GM18861 (cell line): ENCODE measurements around the gene ASPRV1.

Experiments
- ATAC-seq: cut with Tn5 transposase; IDR thresholded peaks from one replicate; pipeline ENCODE4 v1.9.1; 2021; ENCODE audit not compliant: unreplicated experiment

ASPRV1 gene

DNA sequence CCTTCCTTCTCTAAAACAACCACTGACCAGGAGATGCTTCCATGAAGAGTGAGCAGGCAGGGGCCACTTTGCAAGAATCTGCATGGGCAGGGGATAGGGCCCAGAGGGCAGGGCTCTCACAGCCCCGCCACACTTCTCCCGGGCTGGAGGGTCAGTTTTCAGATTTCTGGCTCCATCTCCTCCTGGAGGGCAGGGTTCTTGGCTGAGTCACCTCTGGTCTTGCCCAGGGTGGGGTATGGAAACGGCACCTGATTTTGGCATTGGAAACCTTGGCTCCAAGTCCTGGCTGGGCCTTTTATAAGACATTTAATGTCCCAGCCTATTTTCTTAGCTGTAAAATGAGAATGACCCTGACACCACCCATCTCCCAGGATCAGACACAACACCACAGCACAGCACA lies 27.6 kb upstream of the ASPRV1 start:
- no peak for ATAC-seq

DNA sequence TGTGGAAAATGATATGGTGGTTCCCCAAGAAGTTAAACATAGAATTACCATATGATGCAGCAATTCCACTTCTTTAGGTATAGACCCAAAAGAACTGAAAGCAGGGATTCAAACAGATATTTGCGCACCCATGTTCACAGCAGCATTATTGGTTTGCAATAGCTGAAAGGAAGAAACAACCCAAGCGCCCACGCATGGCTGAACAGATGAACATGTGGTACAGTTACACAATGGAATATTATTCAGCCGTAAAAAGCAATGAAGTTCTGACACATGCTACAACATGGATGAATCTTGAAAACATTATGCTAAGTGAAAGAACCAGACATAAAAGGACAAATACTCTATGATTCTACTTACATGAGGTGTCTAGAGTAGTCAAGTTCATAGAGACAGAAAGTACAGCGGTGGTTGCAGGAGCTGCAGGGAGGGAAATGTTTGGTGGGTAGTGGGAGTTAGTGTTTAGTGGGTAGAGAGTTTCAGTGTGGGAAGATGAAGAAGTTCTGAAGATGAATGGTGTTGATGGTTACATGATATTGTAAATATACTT lies 26.7 kb upstream of the ASPRV1 start:
- no peak for ATAC-seq

DNA sequence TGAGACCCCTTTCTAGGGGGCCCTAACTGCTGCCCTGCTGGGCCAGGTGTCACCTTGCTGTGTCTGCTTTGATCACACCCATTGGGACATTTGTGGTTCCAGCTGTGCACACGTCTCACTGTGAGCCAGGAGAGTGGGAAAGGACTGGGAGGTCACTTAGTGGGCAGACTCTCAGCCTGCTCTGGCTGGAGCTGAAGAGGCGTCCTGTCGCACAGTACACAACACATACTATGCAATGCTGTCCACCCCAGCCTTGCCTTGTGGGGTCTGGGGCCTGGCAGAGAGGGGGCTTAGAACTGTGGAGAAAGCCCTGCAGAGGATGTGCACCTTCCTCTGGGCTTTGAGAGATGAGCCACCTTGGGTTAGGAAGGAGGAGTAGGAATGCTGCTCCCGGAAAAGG lies 25.3 kb upstream of the ASPRV1 start:
- no peak for ATAC-seq

DNA sequence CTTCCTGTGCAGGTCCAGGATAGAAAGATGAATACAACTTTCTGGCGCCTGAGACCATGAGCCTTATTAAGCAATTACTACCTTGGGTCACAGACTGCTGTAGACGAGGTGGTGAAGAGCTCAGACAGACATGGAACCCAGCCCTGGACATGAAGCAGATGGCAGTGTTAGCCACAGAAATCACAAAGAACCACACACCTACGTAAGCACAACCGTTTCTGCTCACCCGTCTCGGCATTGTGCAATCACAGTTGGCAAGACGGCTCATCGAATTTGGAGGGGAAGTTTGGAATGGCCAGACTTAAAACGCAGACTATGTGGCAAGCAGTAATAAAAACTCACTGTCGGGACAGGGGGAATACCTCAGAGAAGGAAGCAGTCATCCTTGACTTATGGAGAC lies 24.3 kb upstream of the ASPRV1 start:
- no peak for ATAC-seq

DNA sequence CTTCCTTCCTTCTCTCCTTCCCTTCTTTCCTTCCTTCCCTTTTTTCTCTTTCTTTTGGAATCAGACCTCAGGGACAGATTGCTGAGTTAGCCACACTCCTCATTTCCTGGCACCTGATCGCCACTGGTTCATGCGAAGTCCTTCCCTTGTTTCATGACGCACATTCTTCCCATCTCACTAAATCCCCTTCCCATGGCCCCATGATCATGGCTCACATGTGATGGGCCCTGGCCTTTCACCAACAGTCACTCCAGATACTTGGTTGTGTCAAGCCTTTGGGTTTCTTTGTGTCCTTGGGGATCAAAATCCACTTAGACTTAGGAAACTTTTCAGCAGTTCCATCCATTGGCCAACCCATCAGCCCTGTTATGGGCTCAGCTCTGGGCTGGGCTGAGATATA lies 23.8 kb upstream of the ASPRV1 start:
- no peak for ATAC-seq

DNA sequence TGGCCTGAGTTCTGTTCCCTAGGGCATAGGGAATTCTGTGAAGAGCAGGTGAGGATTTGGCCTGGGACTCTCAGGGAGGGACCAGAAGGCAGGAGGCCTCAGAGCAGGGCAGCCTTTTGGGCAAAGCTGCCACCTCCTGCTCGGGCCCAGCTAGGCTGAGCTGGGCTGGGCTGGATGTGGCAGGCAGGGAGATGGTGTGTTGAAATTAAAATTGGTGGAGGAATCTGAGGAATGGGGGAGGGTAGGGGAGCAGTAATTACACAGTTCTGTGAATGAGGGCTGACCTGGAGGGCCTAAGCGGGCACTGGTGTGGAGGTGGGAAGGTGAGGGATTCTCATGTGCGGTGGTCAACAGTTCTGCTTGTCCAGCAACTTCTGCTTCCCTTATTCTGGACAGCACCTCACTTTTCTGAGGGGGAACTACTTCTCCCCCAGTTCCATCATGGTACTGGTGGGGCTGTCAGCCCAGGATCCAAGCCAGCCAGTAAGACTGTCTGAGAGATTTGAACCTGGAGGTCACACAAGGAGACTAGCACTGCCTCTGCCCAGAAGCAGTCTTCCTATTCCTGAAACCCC lies 22.0 kb upstream of the ASPRV1 start:
- ATAC-seq = no peak

DNA sequence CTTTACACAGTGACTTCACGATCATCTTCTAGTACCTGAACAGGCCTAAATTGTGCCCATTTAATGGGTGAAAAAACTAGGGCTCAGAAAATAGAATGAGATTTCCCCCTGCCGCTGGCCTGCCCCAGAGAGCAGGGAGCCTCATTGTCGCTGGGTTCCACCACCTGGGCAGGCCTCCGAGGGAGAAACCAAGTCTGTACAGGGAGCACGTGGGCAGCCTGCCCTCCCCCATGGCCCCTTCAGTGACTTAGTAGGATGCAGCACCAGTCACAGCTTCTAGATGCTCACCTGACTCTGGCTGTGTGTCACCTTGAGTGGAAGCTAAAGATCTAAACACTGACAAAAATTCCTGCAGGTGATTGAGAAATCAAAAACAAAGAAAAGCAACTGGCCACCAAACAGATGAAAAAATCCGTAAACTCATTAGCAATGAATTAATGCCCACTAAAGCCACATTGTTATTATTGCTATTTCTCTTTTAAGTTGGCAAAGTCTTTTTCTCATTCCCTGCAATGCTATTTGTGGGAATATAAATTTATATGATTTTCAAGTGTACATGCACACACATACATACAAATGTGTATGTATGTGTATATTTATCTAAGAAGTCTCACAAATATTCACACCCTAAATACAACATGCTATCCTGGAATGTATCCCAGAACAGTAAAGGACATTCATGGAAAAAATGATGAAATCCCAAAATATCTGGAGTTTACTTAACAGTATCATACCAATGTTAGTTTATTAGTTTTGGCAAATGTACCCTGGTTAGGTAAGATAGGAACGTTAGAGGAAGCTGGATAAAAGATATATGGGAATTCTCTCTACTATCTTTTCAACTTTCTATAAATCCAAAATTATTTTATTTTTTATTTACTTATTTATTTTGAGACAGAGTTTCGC lies 18.7 kb upstream of the ASPRV1 start:
- no peak for ATAC-seq

DNA sequence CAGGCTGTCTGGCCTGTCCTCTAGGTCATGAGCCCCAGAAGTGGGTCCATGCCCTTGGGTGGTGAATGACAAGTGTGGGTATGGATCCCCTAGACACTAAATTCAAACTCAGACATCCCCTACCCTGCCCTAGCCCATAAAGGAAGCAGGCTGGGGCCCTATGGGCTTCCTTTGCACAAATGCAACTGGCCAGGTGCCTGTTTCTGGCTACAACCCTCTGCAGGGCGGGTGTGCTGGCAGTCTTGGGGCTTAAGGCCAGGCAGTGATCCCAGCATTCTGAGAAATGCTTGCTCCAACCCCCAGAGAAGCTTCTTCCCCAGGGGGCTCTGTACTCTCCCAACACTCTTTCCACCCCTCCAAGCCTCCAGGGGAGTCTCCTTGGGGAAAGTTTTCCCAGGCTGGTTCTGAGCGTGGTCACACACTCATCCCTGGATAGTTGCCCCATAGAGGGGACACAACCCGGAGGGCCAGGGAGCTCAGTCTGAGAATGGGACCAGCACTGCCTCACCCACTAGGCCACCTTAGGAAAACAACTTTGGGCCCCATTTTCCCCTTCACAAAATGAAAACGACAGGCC lies 16.6 kb upstream of the ASPRV1 start:
- ATAC-seq = no peak

DNA sequence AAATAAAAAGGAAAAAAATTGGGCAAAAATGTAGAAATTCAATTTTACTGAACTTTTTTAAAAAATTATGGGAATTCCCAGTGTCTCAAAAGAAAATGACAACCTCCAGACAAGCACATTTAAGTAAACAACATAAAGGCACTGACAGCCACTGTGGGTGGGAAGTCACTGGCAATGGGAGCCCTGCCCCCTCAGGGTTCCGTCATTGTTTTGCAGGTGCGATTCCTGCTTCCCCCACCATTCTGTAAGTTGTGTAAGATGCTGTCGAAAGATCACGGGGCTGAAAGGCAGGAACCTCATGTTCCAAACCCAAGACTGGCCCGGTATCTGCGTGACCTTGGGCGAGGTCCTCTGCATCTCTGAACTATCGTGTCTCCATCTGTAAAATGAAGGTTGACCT lies 15.8 kb upstream of the ASPRV1 start:
- ATAC-seq = no peak

DNA sequence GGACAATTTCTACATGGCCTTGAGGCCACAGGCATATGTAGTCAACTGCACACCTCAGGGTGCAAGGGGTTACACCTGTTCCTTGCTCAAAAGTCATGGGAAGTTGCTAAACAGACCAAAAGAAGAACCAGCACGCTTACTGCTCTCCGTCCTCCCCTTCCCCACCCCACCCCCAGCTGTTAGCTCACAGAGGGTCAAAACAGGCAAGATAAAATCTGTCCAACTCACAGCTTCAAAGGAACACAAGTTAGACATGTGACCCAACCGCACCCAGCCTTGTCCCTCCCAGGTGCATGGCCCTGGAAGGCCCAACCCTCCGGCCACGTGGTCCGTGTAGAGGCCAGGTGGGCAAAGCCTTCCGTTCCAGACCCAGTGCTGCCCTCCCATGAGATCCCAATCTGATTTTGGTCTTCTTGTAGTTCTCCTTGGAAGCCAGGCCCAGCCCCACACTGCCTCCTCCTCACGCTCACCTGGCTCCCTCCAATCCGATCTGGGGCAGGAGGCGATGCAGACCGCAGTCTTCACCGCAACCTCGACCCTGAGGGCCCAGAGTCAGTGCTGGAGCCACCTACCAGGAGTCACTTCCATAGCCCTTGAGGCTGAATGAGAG lies 14.5 kb upstream of the ASPRV1 start:
- ATAC-seq = no peak

DNA sequence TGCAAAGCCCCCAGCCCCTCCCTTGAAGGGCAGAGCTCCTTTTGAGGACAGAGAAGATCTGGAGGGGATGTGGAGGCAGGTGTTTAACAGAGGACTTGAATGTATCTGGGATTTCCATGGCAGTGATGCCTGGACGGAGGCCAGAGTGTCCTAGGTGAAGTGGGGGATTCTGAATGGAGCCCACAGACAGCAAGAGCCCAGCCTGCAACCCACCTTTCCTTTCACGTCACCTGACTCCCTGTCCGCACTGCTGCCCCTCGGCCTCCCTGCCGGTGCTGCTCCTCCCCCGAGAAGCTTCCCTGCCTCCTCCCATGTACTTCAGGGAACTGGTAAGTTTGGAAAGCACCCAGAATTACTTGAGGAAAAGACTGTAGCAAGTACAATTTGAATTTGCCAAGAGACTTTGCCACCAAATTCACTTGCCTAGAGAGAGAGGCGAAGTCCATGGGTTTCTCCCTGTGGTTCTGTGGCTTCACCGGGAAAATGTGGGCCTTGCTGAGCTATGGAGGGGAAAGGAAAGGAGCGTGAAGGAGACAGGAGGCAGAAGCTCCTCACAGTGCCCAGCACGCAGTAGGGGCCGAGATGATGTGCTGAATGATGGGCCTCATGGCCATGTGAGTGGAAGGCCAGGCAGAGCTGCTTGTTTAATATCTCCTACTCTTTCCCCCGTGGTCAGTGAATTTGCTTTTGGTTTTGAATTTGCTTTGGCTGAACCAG lies 13.9 kb upstream of the ASPRV1 start:
- no peak for ATAC-seq

DNA sequence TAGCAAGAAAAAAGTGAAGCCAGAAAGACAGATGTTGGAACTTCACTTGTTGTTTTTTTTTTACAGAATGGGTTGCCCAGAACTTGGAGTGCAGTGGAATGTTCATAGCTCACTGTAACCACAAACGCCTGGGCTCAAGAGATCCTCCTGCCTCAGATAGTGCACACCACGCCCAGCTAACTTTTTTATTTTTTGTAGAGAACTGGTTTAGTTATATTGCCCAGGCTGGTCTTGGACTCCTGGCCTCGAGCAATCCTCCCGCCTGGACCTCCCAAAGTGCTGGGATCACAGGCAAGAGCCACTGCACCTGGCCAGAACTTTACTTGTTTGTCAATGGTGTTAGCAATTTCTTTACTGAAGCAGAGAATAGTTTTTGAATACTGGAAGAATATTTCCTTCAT lies 11.9 kb upstream of the ASPRV1 start:
- no peak for ATAC-seq

DNA sequence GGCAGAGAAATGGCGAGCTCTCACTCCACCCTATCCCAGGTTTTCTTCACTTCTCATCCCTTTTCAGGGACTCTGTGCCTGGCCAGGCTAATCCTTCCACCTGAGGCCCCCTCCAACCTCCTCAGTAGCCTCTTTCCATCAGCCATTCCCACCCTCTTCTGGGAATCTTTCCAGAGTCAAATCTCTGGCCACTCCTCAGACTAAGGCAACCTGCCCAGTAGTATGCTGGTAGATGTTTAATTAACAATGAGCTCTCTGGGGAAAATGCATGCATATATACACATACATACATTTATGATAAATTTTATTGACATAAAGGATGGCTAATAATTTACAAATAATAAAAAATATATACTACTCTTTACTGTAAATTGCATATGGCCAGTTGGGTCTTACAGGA lies 11.4 kb upstream of the ASPRV1 start:
- ATAC-seq = no peak

DNA sequence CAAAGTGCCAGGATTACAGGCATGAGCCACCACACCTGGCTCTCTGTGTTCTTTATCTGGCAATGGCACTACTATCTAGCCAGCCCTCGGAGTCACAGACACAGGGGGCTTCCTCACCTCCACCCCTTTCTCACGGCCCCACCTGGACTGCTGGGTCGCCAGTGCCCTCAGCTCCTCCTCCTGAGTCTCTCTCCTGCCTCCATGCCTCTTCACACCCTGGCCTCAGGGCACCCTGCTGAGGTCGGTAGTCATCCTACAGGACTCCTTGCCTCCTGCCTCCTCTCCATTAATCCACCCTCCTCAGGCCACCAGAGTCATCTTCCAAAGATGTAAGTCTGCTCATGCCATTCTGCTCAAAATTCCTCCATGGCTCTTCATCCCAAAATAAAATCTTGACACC lies 8.6 kb upstream of the ASPRV1 start:
- ATAC-seq = no peak

DNA sequence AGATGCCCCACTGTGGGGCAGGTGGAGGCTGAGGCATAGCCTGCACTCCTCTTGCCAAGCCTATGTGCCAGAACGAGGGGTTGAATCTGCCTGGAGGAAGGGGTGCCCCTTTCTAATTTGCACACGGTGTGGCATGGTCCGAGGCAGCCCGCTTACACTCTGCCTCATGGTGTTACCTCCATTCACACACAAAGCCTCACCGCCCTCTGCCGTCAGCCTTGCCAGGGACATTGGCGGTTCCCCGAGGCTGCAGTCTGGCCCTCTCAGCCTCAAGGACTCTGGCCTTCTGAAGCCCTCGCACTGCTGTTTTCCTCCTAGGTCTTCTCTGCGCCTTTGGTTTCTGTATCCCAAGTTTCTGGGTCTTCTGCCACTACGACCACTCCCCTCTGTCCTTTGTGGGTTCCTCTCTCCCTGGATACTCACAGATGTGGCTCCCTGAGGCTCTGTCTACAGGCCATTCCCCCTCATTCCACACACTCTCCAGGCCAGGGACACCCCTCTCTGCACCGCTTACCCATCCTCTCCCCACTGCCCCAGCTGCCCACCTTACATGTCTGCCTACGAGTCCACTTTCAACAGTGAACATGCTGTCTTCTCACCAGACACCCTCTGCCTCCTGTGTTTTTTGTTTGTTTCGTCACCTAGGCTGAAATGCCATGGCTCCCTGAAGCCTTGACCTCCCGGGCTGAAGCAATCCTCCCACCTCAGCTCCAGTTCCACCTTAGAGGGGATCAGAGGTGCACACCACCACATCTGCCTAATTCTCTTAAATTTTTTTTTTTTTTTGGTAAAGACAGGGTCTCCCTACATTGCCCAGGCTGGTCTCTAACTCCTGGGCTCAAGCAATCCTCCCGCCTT lies 7.9 kb upstream of the ASPRV1 start:
- ATAC-seq = no peak

DNA sequence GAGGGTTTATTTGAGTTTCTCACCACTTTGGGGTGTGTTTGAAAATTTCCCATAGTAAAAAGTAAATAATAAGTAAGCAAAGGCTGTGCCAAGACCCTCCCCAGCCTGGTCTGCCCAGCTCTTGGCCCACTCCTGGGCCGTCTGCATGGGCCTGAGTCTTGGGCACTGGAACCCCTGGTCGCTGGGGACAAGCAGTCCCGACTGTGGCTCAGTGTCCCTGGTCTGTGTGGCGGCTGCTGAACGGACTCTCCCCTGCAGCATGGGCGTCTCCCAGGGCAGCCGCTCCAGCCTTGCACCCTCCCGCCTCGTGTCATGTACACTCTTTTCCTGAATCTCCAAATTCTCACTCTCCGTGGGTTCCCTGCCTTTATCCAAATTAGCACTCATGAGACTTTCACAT lies 7.2 kb upstream of the ASPRV1 start:
- ATAC-seq = no peak

DNA sequence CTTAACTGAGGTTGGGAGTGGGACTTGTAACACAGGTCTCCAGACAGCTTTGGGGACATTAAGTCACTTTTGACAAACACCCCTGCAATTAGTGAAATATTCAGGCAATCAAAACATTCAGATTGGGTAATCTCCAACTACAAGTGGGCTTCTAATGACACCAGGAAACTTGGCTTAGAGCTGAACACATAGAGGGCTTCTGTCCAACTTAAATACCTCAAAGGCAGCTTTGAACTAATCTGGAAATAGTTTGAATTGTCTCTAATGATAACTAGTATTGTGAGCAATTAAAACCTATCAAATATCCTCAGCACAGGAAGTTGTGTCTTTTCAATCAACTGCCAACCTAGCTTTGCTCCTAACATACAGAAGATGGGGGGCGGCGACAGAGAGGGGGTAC lies 5.1 kb upstream of the ASPRV1 start:
- no peak for ATAC-seq

DNA sequence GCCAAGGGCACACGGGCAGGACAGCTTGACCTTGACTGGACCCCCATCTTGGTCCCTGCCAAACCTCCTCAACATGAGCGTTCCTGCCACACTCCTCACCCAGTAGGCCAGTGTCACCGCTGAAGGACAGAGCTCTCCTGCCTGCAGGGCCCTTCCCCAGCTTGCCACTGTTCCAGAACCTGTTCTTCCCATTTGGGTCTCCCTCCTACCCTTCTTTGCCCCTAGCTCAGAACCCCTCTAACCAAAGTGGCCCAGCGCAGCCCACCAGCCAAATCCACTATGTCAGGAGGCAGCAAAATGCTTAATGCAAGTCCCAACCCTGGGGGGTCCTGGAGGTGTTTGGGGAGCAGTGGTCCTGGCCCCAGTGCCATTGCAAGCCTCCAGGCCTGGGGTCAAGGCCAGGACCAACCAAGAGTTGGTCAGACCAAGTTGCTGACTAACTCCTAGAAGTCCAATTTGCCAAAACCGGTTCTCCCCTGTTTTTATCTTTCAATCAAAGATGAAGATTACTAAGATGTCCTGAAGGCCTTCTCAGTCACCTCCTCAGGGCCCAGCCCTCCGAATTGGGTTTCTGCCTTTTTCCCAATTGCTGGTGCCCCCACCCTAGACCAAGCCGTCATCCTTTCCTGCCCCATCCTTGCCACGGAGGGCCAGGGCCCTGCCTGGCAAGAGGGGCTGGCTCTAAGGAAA lies 4.5 kb upstream of the ASPRV1 start:
- ATAC-seq = no peak

DNA sequence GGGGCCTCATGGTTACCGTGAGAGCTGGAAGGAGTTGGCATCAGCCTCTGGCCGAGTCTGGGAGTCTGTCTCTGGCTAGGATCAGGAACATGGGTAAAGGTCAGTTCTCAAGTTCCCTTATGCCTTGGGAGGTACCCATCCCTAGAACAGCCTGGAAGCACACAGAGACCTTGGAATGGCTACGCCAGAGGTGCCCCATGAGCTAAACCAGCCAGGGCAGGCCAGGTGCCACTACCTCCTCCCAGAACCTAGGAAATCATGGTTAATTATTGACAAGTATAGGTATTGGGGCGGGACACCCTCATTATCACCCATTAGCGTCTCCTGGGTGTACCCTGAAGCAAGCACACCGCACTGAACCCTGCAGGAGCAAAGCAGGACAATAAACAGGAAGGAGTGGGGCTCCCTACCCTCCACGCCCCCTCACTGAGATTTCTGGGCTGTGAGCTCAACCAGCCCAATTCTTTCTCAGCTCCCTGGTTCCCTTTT lies 3.0 kb upstream of the ASPRV1 start:
- no peak for ATAC-seq
